HFF-Myc (cell line): ENCODE data around the gene PPFIA1.
A peak's percentile ranks its signal among the peaks of the same experiment; 100 is the strongest.

Source experiments
- DNase-seq: peaks from one replicate; pipeline ENCODE4 v3.0.0-alpha.2; 2011; ENCODE audit warnings: low read depth; ENCODE audit errors: extremely low read depth
- H3K4me3 ChIP-seq: replicated peaks from 2 replicates; pipeline ENCODE4 v1.5.1; 2011; ENCODE audit warnings: low read depth, mild to moderate bottlenecking, control low read depth, low read length
- CTCF ChIP-seq: IDR thresholded peaks from 2 replicates; pipeline ENCODE4 v1.5.1; 2012; ENCODE audit warnings: mild to moderate bottlenecking, low read depth, low read length, control low read depth; ENCODE audit errors: missing control alignments

Gene PPFIA1

GRCh38 chr11:70420008-70420464 lies 149.5 kb downstream of the PPFIA1 start:
- no peak for DNase-seq
- TF ChIP-seq CTCF, result no peak
- no peak overlapping the region for H3K4me3 ChIP-seq

GRCh38 chr11:70420496-70420895 lies 150.0 kb downstream of the PPFIA1 start:
- no peak for TF ChIP-seq CTCF
- no peak for DNase-seq
- no peak overlapping the region for H3K4me3 ChIP-seq

GRCh38 chr11:70421123-70421522 lies 150.6 kb downstream of the PPFIA1 start:
- no peak for DNase-seq
- no peak overlapping the region for H3K4me3 ChIP-seq
- TF ChIP-seq CTCF, result no peak

DNA sequence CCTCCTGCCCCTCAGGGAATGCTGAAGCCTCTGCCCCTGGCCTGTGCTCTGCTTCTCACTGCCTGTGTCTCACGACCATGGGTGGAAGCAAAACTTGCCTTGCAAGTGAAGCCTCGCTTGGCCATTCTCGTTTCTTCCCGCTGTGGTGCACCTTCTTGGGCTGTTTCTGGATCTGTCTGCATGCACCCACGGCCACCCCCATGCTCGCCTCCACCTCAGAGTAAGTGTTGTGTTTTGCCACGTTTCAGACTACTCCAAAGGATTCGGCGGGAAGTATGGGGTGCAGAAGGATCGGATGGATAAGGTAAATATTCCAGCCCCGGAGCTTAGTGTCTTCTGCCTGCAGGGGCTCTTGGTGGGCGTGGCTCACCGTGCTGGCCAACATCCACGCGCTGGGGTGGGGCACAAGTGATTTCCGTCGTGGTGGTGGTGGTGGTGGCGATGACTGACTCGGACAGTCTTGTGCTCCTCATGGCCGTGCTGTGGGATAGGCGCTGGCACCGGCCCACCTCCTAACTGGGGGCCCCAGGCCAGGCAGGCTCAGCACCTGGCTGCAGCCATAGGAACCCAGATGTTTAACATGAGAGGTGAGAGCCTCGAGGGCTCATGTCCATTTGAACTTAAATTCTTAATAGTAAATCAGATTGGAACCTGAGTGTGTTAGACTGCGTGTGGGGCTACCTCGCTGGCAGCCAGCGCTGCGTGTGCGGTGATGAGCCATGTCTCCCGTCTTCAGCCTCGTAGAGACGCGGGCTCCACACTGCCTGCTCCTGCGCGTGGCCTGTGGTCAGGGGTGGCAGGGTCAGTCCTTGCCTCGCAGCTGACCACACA lies 152.4 kb downstream of the PPFIA1 start:
- no peak overlapping the region for H3K4me3 ChIP-seq
- DNase-seq, result no peak
- no peak for TF ChIP-seq CTCF

DNA sequence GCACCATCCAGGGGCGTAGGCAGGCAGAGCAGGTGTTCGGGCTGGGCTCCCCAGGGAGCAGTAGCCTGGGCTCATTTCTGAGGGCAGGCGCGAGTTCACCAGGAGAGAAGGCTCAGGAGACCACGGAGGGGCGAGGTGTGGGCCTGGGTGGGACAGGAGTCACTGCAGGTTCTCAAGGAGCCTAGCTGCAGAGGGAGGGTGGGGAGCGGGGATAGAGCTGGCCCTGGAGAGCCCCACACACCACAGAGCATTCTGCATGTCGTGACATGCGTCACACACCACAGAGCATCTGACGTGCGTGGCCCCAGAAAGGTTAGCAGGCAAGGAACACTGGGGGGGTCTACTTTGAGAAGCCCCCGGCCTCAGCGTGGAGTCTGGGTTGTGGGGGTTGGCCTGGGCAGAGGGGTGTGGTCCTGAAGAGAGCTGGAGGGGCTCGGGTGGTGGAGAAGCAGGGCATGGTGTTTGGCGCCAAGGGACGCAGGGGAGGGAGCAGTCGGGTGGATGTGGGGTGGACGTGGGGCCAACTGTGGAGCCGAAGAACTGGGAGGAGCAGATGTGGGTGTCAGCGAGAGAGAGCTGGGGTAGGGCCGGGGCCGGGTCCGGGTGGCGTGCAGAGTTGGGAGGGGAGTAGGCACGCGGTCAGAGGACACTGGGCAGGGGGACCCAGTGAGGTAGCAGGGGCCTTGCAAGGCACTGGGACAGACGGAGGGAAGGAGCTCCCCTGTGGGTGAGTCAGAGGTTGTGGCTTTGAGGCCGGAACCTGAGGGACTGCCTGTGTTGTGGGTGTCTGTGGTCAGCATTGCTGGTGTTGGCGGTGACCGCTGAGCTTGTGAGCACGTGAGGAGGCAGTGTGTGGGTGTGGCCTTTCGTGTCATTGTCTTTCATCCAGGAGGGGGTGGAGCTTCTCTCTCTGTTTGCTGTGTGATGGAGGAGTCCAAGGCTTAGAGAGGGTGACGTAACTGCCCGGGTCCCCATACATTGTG lies 153.3 kb downstream of the PPFIA1 start:
- no peak overlapping the region for H3K4me3 ChIP-seq
- DNase-seq, result peak; percentile 65
- no peak for TF ChIP-seq CTCF

- no peak for DNase-seq
- no peak overlapping the region for H3K4me3 ChIP-seq
- TF ChIP-seq CTCF, result no peak
Measured at GRCh38 chr11:70424765-70425344, 154.4 kb downstream of the PPFIA1 start.
